Prostate gland (tissue), 2 donors: ENCODE data around the gene SMPD3. TPM values are rescaled to one million over a fixed set of nuclear protein-coding genes. Genes with fewer than 3 reads are reported as not detected.

Experiments
- DNase-seq: peaks from one replicate; pipeline ENCODE4 v3.0.0-alpha.2; 2019; ENCODE audit warnings: low spot score
- H3K27ac ChIP-seq, 2 donors: fragments of 200-600 bp; sonication (generic); 2 replicates each; pipeline ENCODE4 v1.5.1; 2017 to 2019
- H3K27me3 ChIP-seq: fragments of 200-600 bp; sonication (generic); replicated peaks from 2 replicates; pipeline ENCODE4 v1.5.1; 2019; ENCODE audit not compliant: insufficient read depth
- H3K36me3 ChIP-seq, 2 donors: fragments of 200-600 bp; sonication (generic); 1 replicate in 1 of 2; 2 replicates in 1 of 2; pipeline versions ENCODE4 v1.5.1 to v1.8.1; 2017 to 2019
- H3K4me1 ChIP-seq: fragments of 200-600 bp; sonication (generic); replicated peaks from 2 replicates; pipeline ENCODE4 v1.5.1; 2019
- H3K4me3 ChIP-seq, 2 donors: fragments of 200-600 bp; sonication (generic); 2 replicates each; pipeline ENCODE4 v1.5.1; 2017 to 2019
- H3K9me3 ChIP-seq: fragments of 200-600 bp; sonication (generic); 2 replicates; pipeline ENCODE4 v1.5.1; 2017
- CTCF ChIP-seq, 4 experiments: fragments of 200-600 bp in 2 of 4; fragments of 450-650 bp in 2 of 4; sonication (generic) in 2 of 4; IDR thresholded peaks; 1 replicate in 3 of 4; 2 replicates in 1 of 4; pipeline ENCODE4 v1.5.1; 2016 to 2019; ENCODE audit warnings: antibody characterized with exemption in 4 of 4, mild to moderate bottlenecking in 2 of 4, moderate library complexity in 2 of 4
- POLR2A ChIP-seq: fragments of 450-650 bp; IDR thresholded peaks from one replicate; pipeline ENCODE4 v1.6.1; 2016; ENCODE audit warnings: antibody characterized with exemption, mild to moderate bottlenecking
- POLR2AphosphoS5 ChIP-seq: sonication (generic); formaldehyde crosslinking; IDR thresholded peaks from one replicate; pipeline ENCODE4 v1.6.1; 2017; ENCODE audit warnings: antibody characterized with exemption
- WGBS: methylation state at CpG from one replicate; pipeline ENCODE4 v1.1.5; 2018; 5-methylcytosine and 5-hydroxymethylcytosine counted together
- intact Hi-C: fragments of 100-400 bp; cut with DNase I; formaldehyde crosslinking; loops from one replicate; pipeline ENCODE4 v1.14.2; 2022
- total RNA-seq, 2 donors: library from RNA; depleted of rRNA; stranded (reverse); fragments of >200 nt; gene quantifications; one replicate each; pipeline ENCODE4 v1.1.0, GENCODE V29; 2016

Gene SMPD3
- total RNA-seq, 2 donors from 2014 or later: 4.7 to 27.8 TPM

DNA sequence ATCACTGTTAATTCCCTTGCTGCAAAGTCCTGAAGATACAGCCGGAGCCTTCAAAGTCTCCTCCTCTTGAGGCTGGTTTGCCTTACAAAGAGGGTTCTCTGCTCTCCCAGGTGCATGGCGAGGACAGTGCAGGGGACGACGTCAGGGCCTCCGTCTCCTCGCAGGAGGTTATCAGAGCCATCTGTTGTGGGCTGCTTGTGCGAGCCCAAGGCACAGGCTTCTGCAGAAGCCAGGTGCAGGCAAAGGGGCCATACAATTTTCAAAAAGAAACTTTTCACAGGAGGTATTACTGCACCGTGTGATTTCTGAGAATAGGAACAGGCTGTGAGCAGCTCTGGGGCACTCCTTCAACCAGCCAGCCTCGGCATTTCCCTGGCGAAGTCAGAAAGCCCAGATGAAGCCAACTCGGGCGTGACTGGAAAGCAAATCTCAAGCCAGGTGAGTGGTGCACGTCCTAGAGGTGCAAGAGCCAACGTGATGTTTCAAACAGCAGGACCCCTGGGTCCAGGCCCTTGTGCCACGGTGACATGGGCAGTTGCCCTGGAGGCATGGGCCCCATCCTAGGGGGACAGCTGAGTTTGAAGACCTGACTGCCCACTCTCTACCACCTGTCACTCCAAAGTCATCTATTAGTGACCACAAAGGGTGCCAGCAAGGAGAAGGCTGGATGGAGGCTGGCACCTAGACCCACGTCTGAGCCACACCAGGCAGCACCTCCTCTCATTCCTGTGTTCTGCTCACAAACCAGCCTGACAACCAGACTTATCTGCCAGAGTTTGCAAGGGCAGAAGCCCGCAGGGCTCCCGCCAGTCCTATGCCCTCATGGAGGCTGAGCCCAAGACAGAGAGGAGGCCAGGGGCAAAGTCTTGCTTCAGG is 68.6 kb downstream of the SMPD3 start:
- intact Hi-C loops: no loop called here
- 83% methylated on average over 18 of the region's 18 CpGs for WGBS
- peaks cover 2% of the 10 kb centered on the region for H3K4me1 ChIP-seq

GRCh38 chr16:68378436-68379415 is 69.6 kb downstream of the SMPD3 start:
- Histone ChIP-seq H3K4me1 (peaks cover 2% of the 10 kb centered on the region), H3K27me3 (no peaks in the 10 kb centered on the region), H3K4me3 (no peak overlapping the region), H3K9me3 (no peaks in the 10 kb centered on the region), H3K36me3 (no peaks in the 10 kb centered on the region), H3K27ac (no peak overlapping the region)
- DNase-seq: no peak
- 88% methylated on average over 12 of the region's 13 CpGs for whole genome bisulfite sequencing
- TF ChIP-seq CTCF (IDR thresholded peaks at IDR 0.05) (no peak), POLR2A (no peak), POLR2AphosphoS5 (no peak)
- intact Hi-C loops: no loop called here

More for the DNA sequence above, 68.6 kb downstream of the SMPD3 start:
- no peaks in the 10 kb centered on the region for H3K36me3 ChIP-seq
- TF ChIP-seq CTCF (IDR thresholded peaks at IDR 0.05) (no peak), POLR2A (no peak)
- no peaks in the 10 kb centered on the region for H3K9me3 ChIP-seq
- no peak overlapping the region for H3K27ac ChIP-seq
- no peak for DNase-seq
- no peaks in the 10 kb centered on the region for H3K27me3 ChIP-seq
- no peak overlapping the region for H3K4me3 ChIP-seq

DNA sequence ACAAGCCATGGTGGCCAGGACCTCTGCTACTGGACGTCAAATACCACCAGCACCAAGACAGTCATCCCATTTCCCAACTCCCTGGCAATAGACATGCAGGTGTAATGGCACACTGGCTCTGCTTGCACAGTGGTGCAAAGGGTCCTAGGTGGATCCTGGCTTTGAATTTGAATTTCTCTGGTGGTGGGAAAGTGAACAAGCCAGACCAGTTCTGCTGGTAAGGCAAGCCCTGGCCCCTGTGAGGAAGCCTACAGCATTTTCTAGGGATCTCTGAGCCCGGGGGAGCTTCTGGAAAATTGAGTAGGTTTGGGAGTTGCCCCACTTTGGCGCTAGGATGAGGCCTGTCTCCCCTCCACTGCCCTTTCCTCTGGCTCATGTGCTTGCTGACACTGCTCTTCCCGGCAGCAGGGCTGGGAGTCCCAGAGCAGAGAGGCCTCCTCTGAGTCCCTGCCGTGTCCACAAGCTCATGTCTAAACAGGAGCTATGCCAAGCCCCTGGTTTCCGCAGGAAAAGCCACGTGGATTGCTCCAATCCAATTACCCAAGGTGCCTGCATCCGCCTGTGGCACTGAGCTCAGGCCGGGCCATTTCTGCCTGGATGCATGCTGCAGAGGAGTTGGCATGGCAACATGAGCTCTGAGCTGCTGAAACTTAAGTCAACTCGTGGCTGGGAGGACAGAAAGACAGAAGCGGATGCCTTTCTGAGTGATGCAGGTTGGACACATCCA is 70.5 kb downstream of the SMPD3 start:
- intact Hi-C loops: no loop called here
- Histone ChIP-seq H3K4me3 (no peak overlapping the region), H3K36me3 (no peaks in the 10 kb centered on the region), H3K27ac (no peak overlapping the region), H3K4me1 (peaks cover 2% of the 10 kb centered on the region), H3K9me3 (no peaks in the 10 kb centered on the region), H3K27me3 (no peaks in the 10 kb centered on the region)
- TF ChIP-seq POLR2A (no peak), POLR2AphosphoS5 (peak; percentile 22), CTCF (IDR thresholded peaks at IDR 0.05) (no peak)
- WGBS: 52% methylated on average over 11 of the region's 11 CpGs
- peak; percentile 40 for DNase-seq

GRCh38 chr16:68377221-68377620 is 71.1 kb downstream of the SMPD3 start:
- Histone ChIP-seq H3K27ac (no peak overlapping the region), H3K9me3 (no peaks in the 10 kb centered on the region), H3K4me3 (no peak overlapping the region), H3K36me3 (no peaks in the 10 kb centered on the region), H3K4me1 (peaks cover 2% of the 10 kb centered on the region), H3K27me3 (no peaks in the 10 kb centered on the region)
- DNase-seq: no peak
- 96% methylated on average over 7 of the region's 7 CpGs for WGBS
- intact Hi-C loops: no loop called here
- TF ChIP-seq CTCF (IDR thresholded peaks at IDR 0.05) (no peak), POLR2A (no peak), POLR2AphosphoS5 (no peak)
